GM19351 (cell line): ENCODE measurements around the gene MAPK11.

ENCODE experiments used
- ATAC-seq: cut with Tn5 transposase; IDR thresholded peaks from one replicate; pipeline ENCODE4 v1.9.1; 2021; ENCODE audit warnings: mild to moderate bottlenecking, moderate library complexity; ENCODE audit not compliant: unreplicated experiment

MAPK11 gene

DNA sequence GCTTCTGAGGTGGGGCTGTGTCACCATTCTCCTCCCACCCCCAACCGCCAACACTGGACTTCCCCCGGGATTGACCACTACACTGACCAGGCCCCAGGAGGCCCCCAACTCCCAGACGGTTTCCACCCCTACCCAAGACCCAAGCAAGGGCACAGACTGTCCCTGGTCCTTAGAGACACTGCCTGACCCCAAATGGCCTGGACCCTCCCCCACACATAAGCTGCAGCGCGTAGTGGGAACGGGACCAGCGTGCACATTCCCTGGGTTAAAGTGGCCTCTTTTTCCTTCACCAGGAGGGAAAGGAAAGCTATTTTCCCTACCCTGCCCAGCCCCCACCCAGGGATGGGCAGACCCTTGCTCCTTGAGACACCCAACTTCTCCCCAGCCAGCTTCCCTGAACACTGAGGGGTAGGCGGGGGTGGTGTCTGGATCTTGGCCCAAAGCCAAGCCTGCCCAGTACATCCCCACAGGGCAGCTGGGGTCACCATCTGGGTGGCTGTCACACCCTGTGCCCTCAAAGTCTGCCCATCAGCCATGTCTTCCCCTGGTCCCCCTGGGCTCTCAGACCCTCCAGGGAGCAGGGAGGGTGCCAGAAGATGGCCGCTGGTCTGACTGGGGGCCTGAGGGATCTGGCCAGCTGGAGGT, 7.1 kb downstream of the MAPK11 start:
- ATAC-seq = no peak

- ATAC-seq = no peak
Measured at GRCh38 chr22:50262460-50262911, 7.7 kb downstream of the MAPK11 start.

GRCh38 chr22:50261615-50262459, 8.3 kb downstream of the MAPK11 start, which contains the start of gene MAPK12:
MAPK12 (minus strand) TSS chr22:50261683; CDS start chr22:50261509, 174 bp downstream.
- ATAC-seq = no peak

- ATAC-seq = no peak
Measured at GRCh38 chr22:50260801-50261614, 9.2 kb downstream of the MAPK11 start.

GRCh38 chr22:50260434-50260800, 9.8 kb downstream of the MAPK11 start:
- no peak for ATAC-seq

DNA sequence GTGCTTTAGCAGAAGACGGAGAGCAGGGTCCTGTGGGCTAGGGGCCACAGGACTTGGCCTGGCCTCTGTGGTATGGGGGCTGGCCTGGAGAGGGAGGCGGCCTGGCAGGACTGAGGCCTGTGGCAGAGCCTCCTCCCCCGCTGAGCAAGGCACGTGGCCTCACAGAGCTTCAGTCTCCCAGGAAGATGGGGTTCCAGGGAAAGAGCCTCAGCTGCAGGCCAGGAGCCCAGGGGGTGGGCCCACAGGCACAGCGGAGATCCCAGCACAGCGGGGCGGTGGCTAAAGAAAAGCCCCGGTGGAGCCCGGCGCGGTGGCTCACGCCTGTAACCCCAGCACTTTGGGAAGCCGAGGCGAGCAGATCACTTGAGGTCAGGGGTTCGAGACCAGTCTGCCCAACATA, 10.9 kb downstream of the MAPK11 start:
- no peak for ATAC-seq

GRCh38 chr22:50258361-50259292, 11.6 kb downstream of the MAPK11 start:
- no peak for ATAC-seq

DNA sequence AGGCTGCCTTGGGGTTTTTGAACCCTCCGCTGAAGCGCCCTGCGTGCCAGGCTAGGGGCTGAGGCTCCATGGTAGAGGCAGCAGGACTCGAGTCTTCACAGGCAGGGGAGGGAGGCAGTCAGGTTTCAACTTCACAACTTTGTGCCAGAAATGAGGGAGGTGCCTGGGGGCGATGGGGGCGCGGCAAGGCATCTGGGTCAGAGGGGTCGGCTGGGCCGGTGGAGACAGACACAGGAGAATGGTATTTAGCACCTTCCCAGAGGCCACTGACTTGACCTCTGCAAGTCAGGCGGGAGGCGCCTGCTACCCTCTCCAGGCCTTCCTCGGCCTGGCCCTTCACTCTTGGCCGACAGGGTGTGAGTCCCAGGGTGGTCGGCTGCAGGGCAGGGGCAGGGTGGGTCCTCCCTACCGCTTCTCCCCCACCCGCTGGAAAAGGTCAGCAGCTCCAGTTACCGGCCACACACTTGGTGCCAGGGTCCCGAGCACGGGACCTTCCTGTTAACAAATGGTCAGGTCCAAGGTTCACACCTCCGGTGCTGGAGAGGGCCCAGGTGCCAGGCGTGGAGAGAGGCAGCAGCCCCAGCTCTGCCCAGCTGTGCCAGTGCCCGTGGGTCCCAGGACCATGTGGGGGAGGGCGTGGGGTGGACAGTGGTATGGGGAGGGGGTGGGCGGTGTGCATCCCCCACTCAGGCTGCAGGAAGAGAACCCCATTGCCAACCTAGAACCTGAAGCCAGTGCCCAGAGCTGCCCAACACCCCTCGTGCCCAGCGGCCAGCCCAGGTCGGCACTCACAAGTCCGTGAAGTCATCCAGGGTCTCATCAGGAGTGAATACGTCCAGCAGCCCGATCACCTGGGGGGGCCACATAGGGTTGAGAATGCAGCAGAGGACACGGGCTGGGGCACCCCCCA, 12.5 kb downstream of the MAPK11 start:
- ATAC-seq = no peak

GRCh38 chr22:50257041-50257440, 13.1 kb downstream of the MAPK11 start:
- ATAC-seq = no peak

- no peak for ATAC-seq
Measured at GRCh38 chr22:50256258-50256862, 13.8 kb downstream of the MAPK11 start.

DNA sequence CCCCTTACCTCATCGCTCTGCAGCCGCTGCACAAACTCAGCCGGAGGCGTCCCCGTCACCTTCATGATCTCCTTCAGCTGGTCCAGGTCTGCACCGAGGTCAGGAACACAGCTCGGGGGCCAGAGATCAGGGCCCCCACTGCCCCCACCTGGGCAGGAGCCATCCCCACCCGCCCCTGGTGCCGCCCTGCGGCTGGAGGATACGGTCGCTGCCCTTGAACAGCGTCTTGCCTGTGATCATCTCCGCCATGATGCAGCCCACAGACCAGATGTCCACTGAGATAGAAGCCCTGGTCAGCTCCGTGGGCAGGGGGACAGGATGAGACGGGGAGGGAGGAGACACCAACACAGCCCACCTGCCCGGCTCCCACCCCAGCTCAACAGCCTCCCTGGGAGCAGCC, 14.6 kb downstream of the MAPK11 start:
- ATAC-seq = no peak

GRCh38 chr22:50255099-50255498, 15.1 kb downstream of the MAPK11 start:
- ATAC-seq = no peak

- no peak for ATAC-seq
Measured at GRCh38 chr22:50253941-50254340, 16.2 kb downstream of the MAPK11 start.

DNA sequence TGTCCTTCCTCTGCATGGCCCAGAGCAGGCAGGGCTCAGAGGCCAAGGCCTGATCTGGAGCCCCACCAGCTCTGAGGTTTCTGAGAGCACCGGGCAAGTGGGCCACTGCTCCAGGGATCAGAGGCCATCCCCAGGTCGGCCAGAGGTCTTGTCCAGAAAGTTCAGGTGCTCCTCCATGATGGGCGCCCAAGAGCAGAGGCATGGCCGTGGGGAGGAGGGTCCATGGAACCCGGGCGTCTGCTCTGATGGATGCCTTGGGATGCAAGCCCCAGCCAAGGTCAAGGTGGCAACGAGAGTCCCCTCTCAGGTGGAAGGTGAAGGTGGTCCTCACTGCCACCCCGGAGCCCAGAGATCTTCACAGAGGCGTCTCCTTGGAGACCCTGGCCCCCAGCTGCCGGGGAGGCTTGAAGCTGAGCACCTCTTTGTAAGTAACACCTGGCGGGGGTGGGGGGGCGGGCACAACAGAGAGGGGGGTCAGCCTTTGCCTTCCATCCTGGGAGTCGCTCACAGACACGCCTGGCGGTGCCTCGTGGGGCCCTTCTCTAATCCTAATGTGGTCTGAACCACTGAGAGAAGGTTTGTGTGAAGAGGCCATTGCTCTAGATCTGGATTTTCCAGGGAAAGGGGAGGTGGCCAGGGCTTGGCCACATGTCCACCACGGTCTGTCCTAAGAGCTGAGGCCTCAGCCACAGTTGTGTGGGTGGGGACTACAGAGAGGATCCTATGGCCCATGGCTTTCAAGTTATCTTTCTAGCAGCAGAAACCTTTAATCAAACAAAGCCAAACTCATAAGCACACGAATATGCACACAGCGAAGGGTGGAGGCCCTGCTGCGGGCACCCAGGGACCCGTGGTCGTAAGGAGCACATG, 16.9 kb downstream of the MAPK11 start:
- ATAC-seq = no peak

GRCh38 chr22:50252082-50253045, 17.8 kb downstream of the MAPK11 start:
- ATAC-seq = no peak

GRCh38 chr22:50251477-50252081, 18.6 kb downstream of the MAPK11 start:
- no peak for ATAC-seq
